ENCODE data around the gene CDAN1.

The CDAN1 gene

DNA sequence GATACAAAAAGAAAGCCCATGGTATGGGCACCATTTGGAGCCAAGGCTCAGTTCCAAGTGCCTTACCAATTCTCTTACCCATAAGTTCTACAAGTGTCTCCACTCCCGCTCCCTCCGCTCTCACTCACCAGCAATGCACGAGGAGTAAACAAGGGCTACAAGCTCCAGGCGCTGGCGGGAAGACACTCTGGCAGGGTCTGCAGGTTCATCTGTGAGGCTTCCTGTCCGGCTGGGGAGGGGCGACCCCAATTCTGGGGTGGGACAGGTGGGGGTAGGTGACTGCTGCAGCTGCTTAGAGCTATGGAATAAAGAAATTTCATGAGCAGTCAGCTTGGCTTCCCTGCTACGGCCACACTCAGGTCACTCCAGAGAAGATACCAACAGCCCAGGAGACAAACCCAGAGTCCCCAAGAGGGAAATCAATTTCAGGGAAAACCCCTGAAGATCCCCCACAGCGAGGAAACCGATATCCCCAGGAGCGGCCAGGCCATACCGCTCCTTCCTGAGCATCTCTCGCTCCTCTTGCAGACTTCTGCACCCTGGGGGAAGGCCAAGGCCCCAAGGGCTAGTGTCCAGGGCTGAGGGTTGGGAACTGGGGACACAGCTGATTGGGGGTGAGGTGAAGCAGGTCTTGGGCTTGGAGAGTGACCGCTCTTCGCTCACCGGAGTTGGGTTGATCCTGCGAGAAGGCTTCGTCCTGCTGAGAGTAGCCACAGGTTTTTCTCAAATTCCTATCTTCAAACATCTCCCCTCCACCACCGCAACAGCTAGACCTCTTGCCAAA, 1.4 kb downstream of the CDAN1 start:
- in situ Hi-C loops (cut with HindIII; ENCODE audit: low sequenced_read_pairs) = no loop called here
- DNase-seq (ENCODE audit: low read depth, low spot score) = no peak
- H3K4me3 ChIP-seq (ENCODE audit: low read depth, low read length) = peak overlapping the region; percentile 74
- TF ChIP-seq, protein P1, sequence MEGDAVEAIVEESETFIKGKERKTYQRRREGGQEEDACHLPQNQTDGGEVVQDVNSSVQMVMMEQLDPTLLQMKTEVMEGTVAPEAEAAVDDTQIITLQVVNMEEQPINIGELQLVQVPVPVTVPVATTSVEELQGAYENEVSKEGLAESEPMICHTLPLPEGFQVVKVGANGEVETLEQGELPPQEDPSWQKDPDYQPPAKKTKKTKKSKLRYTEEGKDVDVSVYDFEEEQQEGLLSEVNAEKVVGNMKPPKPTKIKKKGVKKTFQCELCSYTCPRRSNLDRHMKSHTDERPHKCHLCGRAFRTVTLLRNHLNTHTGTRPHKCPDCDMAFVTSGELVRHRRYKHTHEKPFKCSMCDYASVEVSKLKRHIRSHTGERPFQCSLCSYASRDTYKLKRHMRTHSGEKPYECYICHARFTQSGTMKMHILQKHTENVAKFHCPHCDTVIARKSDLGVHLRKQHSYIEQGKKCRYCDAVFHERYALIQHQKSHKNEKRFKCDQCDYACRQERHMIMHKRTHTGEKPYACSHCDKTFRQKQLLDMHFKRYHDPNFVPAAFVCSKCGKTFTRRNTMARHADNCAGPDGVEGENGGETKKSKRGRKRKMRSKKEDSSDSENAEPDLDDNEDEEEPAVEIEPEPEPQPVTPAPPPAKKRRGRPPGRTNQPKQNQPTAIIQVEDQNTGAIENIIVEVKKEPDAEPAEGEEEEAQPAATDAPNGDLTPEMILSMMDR (IDR thresholded peaks at IDR 0.05; ENCODE audit: low read depth, low read length) = no peak

DNA sequence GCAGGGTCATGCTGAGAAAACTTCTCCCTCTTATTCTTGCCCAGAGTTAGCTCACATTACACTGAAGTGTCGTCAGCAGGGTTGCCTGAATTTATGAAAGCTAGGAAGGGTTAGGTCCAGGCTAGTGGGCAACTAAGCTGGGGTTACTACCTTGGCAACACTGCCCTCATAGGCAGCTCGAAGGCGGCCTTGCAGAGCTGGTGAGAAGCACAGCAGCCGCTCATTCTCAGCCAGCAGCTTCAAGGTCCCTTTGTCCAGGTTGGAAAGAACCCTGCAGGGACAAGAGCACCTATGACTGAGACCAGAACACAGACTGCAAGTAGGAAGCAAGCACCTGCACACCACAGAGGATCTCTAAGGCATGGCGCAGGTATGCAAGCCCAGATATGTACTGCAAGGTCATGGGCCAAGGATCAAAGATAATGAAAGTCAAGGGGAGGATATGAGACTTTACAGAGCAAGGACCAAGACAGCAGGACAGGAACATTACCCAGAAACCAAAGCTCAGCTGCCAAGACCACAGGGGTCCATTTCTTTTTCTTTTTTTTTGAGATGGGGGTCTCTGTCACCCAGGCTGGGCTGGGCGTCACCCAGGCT, 2.8 kb downstream of the CDAN1 start:
- in situ Hi-C loops (cut with HindIII; ENCODE audit: low sequenced_read_pairs) = no loop called here
- no peak for DNase-seq (ENCODE audit: low read depth, low spot score)
- H3K4me3 ChIP-seq (ENCODE audit: low read depth, low read length) = no peak overlapping the region
- TF ChIP-seq, protein P1 (IDR thresholded peaks at IDR 0.05; ENCODE audit: low read depth, low read length) = no peak

DNA sequence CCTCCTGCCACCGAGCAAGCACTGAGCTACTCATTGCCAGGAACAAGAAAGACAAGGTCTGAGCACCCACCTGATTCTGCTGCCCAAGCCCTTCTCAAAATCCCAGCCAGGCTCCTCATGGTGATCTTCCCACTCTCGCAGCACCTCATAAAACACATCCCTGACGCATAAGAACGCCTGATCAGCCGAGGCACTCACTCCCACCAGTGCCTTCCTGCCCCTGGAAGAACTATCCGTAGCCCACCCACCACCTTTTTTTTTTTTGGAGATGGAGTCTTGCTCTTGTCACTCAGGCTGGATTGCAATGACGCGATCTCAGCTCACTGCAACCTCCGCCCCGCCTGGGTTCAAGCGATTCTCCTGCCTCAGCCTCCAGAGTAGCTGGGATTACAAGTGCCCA, 3.9 kb downstream of the CDAN1 start:
- in situ Hi-C loops (cut with HindIII; ENCODE audit: low sequenced_read_pairs) = no loop called here
- H3K4me3 ChIP-seq (ENCODE audit: low read depth, low read length) = no peak overlapping the region
- DNase-seq (ENCODE audit: low read depth, low spot score) = no peak
- TF ChIP-seq, protein P1 (IDR thresholded peaks at IDR 0.05; ENCODE audit: low read depth, low read length) = no peak

DNA sequence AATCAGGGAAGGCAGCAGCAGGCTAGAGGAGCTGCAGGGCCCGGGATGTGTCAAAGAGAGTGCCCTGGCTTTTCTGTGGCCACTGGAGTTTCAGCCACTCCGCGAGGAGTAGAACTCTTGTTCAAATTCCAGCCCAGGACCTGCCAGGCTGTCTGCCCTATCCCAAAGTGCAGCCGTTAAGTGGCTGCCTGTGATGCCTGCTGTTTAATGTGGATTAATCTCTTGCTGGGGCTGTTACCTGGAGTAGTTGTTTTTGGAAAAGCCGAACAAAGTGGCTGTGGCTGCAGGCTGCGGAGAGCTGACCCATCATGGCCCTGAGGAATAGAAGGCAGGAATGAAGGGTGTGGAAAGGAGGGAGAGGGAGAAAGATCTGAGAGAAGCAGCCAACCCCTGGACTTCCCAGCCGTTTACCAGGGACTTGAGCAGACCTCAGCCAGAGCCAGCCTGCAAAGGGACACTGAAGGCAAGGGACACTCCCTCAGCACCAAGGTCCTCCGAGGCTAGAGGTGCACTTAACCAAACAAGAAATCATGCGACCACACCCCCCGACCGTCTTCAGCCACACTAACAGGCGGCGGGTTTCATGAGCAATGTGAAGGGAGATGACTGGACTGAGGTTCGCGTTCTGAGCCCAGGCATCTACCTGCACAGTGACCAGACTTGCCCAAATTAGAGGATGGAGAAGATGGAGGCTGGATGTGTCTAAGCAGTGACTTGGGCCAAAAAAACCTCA, 4.7 kb downstream of the CDAN1 start:
- in situ Hi-C loops (cut with HindIII; ENCODE audit: low sequenced_read_pairs) = no loop called here
- no peak overlapping the region for H3K4me3 ChIP-seq (ENCODE audit: low read depth, low read length)
- TF ChIP-seq, protein P1 (IDR thresholded peaks at IDR 0.05; ENCODE audit: low read depth, low read length) = no peak
- DNase-seq (ENCODE audit: low read depth, low spot score) = no peak

DNA sequence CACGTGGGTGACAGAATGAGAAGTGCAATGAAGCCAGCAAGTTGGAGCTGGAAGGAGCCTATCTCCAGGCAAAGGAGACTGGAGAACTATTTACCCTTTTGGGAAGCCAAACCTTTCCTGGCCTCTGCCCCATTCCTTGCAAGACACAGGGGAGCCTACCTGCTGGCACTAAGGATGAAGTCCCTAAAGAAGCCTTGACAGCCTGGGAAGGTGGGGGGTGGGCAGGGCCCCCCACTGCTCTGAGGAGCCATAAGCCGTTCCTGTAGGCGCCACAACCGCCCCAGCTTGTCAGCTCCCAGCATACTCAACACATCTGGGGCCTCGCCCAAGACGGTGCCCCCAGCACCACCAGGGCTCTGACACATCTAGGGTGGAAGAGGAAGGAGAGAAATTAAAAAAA, 5.5 kb downstream of the CDAN1 start:
- no peak overlapping the region for H3K4me3 ChIP-seq (ENCODE audit: low read depth, low read length)
- TF ChIP-seq, protein P1 (IDR thresholded peaks at IDR 0.05; ENCODE audit: low read depth, low read length) = no peak
- DNase-seq (ENCODE audit: low read depth, low spot score) = no peak
- in situ Hi-C loops (cut with HindIII; ENCODE audit: low sequenced_read_pairs) = no loop called here

DNA sequence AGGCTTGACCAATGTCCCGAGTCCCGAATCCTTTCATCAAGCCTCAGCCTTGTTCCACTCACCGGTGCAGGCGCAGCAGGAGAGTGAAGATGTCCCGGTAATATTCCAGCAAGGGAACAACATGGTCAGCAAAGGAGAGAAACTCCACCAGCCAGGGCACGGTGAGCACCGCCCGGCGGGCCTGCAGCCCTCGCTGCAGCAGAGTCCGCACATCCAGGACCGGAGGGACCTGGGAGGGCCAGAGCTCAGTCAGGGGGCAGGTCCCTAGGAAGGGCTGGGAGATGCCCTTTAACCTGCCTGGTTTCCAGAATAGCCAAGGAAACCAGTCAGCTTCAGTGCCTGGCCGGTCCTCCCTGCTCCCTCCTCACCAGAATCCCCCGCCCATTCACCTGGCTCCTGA, 6.4 kb downstream of the CDAN1 start:
- TF ChIP-seq, protein P1 (IDR thresholded peaks at IDR 0.05; ENCODE audit: low read depth, low read length) = no peak
- DNase-seq (ENCODE audit: low read depth, low spot score) = no peak
- no peak overlapping the region for H3K4me3 ChIP-seq (ENCODE audit: low read depth, low read length)
- in situ Hi-C loops (cut with HindIII; ENCODE audit: low sequenced_read_pairs) = no loop called here

Measured in astrocyte of the spinal cord (primary cell).